ENCODE data around the gene SOWAHD.
"Not testable (repeated sequence)": the region's sequence is repeated elsewhere in the genome, so short reads cannot be mapped to it uniquely, and the experiment has no call there.

SOWAHD gene

GRCh38 chrX:119758731-119759247 lies 401 bp downstream of the SOWAHD start:
- DNase-seq (ENCODE audit: low read depth), result no peak

GRCh38 chrX:119759248-119759766 lies 919 bp downstream of the SOWAHD start:
- no peak for DNase-seq (ENCODE audit: low read depth)

- no peak for DNase-seq (ENCODE audit: low read depth)
Observed at GRCh38 chrX:119760026-119760877, 1.9 kb downstream of the SOWAHD start.

- no peak for DNase-seq (ENCODE audit: low read depth)
Observed at GRCh38 chrX:119762718-119763117, 4.3 kb downstream of the SOWAHD start.

- DNase-seq (ENCODE audit: low read depth), result no peak
Observed at GRCh38 chrX:119763181-119763580, 4.8 kb downstream of the SOWAHD start.

- no peak for DNase-seq (ENCODE audit: low read depth)
Observed at GRCh38 chrX:119763836-119764387, 5.5 kb downstream of the SOWAHD start.

- DNase-seq (ENCODE audit: low read depth), result not testable (repeated sequence)
Observed at GRCh38 chrX:119768436-119768835, 10.0 kb downstream of the SOWAHD start.

GRCh38 chrX:119769388-119769787 lies 11.0 kb downstream of the SOWAHD start:
- not testable (repeated sequence) for DNase-seq (ENCODE audit: low read depth)

GRCh38 chrX:119775517-119776238 lies 17.3 kb downstream of the SOWAHD start:
- no peak for DNase-seq (ENCODE audit: low read depth)

GRCh38 chrX:119778829-119779228 lies 20.4 kb downstream of the SOWAHD start:
- DNase-seq (ENCODE audit: low read depth), result no peak

GRCh38 chrX:119783026-119783425 lies 24.6 kb downstream of the SOWAHD start:
- DNase-seq (ENCODE audit: low read depth), result no peak

- no peak for DNase-seq (ENCODE audit: low read depth)
Observed at GRCh38 chrX:119784747-119785446, 26.5 kb downstream of the SOWAHD start.

- DNase-seq (ENCODE audit: low read depth), result no peak
Observed at GRCh38 chrX:119790977-119791436, 32.6 kb downstream of the SOWAHD start.

GRCh38 chrX:119791437-119792231 lies 33.2 kb downstream of the SOWAHD start, which contains the start of gene RPL39:
Gene RPL39, minus strand, starts transcription at chrX:119791630. Its CDS starts 54 bp downstream, at chrX:119791576.
- DNase-seq (ENCODE audit: low read depth), result peak; percentile 51

- no peak for DNase-seq (ENCODE audit: low read depth)
Observed at GRCh38 chrX:119801253-119802221, 43.1 kb downstream of the SOWAHD start.

- DNase-seq (ENCODE audit: low read depth), result no peak
Observed at GRCh38 chrX:119802546-119802945, 44.2 kb downstream of the SOWAHD start.

- DNase-seq (ENCODE audit: low read depth), result not testable (repeated sequence)
Observed at GRCh38 chrX:119808461-119808860, 50.1 kb downstream of the SOWAHD start.

- no peak for DNase-seq (ENCODE audit: low read depth)
Observed at GRCh38 chrX:119809185-119809666, 50.8 kb downstream of the SOWAHD start.
